Femur (tissue), 1 donor: ENCODE data around the gene TP53INP2.

Experiments used
- DNase-seq: peaks from one replicate; pipeline ENCODE4 v3.0.0-alpha.2; 2017

Gene TP53INP2

GRCh38 chr20:34732523-34732922 lies 28.4 kb downstream of the TP53INP2 start:
- no peak for DNase-seq

DNA sequence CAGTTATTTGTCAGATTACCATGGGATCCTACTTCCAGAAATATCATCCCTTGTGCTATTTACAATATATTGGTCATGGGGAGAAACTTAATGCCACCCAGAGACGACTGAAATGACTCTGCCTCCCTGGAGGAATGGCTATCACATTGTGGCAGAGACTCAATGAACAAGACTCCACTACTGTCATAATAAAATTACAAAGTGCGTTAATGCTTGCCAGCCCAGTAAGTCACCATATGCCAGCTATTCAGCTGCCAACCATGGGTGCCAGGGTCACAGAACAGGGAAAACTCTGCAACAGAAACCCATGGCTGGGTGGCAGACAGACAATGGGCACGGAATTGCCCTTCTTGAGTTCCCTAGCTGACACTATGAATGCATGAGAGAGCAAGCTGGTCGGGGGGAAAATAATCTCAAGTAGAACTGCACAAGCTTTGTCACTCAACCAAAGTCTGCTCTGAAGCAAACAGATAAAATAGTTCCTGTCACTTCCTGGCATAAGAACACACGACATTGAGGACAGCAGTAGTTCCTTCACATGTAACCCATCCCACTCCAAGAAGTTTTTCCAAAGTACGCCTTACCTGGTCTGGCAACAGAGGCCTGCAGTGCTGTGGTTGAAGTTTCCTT lies 32.1 kb downstream of the TP53INP2 start:
- no peak for DNase-seq

- no peak for DNase-seq
Observed at GRCh38 chr20:34743039-34743438, 38.9 kb downstream of the TP53INP2 start.

DNA sequence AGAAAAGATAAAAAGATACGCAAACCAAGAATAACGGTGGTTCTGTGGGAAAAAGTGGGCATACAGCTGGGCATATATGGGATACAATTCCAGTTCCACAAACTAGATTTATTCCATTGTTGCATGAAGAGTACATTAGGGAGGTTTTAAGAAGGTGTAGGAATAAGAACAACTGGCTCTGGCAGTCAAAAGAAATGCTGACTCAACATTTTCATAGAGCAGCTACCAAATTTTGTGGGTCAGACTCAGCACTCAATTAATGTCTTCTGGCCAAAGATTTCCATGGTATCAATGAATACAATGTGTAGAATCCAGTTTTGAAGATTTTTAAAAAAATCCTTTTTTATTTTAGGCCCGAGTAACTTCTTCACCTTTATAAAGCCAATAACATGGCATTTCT lies 40.2 kb downstream of the TP53INP2 start:
- no peak for DNase-seq

DNA sequence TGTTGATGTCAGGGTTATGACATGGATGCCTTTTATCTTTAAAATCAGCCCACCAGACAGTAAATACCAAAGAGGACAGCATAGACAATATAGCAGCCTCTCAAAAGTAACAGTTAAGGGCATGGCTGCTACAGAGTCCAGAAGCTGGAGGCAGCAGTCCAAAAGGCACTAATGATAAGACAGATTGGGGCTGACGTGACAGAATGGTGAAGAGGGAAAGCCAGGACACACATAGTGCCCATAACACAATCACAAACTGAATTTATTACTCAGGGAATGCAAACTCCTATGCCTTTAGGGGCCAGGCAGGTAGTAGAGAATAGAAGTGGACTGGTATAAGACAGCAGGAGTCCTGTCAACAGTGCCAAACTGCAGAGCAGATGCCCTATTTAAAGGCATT lies 40.7 kb downstream of the TP53INP2 start:
- no peak for DNase-seq

GRCh38 chr20:34746674-34747073 lies 42.5 kb downstream of the TP53INP2 start:
- no peak for DNase-seq

DNA sequence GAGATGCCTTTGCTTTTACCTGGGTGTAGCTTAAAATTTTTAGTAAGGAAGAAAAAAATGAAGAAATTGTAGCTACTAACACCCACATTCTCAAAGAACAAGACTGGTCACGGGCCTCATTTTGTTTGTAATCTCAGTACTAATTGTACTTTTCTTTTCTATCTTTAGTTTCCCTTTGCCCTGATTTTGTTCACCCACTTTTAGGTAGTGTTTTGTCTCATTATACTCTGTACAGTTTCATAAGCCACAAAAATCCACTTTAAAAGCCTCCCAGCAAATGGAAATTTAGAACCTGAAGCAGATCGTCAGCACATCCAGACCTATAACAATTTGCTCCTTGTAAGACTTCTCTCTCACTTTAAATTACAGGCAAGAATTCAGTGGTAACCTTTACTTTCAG lies 43.3 kb downstream of the TP53INP2 start:
- DNase-seq = no peak

GRCh38 chr20:34748709-34749108 lies 44.6 kb downstream of the TP53INP2 start:
- DNase-seq = no peak

GRCh38 chr20:34750484-34750883 lies 46.3 kb downstream of the TP53INP2 start:
- no peak for DNase-seq

GRCh38 chr20:34751453-34751852 lies 47.3 kb downstream of the TP53INP2 start:
- DNase-seq = no peak

DNA sequence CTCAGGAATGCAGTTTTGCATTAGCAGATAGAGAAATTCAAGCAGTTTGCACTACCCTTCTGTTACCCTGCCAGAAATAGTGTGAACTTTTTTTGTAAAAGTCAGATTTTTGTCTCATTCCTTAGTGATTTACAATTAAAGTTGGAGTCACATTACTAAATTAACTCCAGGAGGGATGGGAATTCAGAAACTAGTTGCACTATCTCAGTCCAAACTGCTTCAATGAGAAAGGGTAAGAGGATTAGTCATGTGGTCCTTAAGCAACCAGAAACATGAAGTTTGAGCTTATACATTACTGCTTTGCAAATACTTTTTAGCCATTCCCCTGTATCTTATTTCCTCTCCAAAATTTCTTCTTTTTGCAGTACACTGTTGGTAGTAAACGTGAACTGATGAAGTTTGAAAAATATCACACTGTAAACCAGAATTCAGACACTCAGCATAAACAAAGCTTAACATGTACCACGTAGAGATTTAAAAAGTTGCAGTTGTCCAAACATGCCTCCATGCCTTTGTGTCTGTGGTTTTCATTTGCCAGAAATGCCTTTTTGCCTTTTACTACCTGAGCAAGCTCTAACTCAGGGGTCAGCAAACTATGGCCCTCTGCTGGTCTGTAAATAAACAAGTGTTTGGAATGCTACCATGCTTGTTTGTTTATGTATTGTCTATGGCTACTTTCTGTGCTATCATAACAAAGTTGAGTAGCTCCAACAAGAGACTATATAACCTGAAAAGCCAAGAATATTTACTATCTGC lies 49.7 kb downstream of the TP53INP2 start:
- DNase-seq = no peak

DNA sequence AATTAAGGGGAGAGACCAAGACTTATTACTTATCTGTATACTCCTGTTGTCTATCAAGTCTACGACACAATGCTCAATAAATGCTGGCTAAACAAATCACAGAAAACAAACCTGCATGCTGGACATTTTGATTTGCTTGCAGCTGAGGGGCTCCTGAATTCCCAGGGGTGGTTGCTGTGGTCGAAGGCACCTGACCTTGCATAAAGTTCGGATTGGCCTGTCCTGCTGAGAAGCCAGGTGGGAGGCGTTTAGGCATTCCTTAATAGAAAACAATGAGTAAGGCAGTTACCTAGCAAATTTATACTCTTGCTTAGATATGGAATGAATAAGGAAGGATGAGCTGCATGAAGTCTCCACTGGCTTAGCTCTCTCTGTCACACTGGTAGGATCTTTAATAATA lies 50.5 kb downstream of the TP53INP2 start:
- no peak for DNase-seq

DNA sequence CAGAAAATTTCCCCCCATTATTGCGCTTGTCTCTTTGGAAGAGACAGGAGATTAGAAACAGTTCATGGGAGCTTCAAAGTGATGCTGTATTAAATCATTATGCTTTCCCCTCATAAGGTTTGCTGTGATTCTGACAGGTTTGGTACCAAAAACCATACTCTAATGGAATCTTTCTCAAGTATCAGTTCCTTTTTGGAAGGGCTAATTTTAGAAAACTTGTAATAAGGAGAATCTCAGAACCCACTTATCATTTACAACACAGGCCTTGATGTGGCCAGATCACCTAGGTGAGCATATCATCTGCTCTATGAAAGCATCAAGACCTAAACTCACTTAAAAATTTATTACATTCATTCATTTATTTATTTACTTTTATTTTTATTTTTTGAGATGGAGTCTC lies 51.2 kb downstream of the TP53INP2 start:
- DNase-seq = no peak

- DNase-seq = no peak
Observed at GRCh38 chr20:34762031-34762555, 57.9 kb downstream of the TP53INP2 start.
